Type B pancreatic cell (in vitro differentiated cells): ENCODE measurements around the gene CPS1. TPM values are rescaled to one million over a fixed set of nuclear protein-coding genes. Genes with fewer than 3 reads are reported as not detected.

Experiments
- DNase-seq: peaks from one replicate; pipeline ENCODE4 v3.0.0; 2021; ENCODE audit warnings: mixed read lengths; ENCODE audit not compliant: unreplicated experiment; ENCODE audit errors: extremely low spot score
- H3K27ac Mint-ChIP-seq: 2 replicates; pipeline ENCODE4 v1.8.0; 2021; ENCODE audit warnings: mild to moderate bottlenecking, mixed read lengths
- H3K27me3 Mint-ChIP-seq: 2 replicates; pipeline ENCODE4 v1.8.0; 2021; ENCODE audit warnings: mixed read lengths
- H3K36me3 Mint-ChIP-seq: 2 replicates; pipeline ENCODE4 v1.8.0; 2021; ENCODE audit warnings: mixed read lengths
- H3K4me1 Mint-ChIP-seq: one replicate; pipeline ENCODE4 v1.8.0; 2021; ENCODE audit warnings: mixed read lengths; ENCODE audit not compliant: unreplicated experiment
- H3K4me3 Mint-ChIP-seq: 2 replicates; pipeline ENCODE4 v1.8.0; 2021; ENCODE audit warnings: mild to moderate bottlenecking, mixed read lengths
- H3K9me3 Mint-ChIP-seq: 2 replicates; pipeline ENCODE4 v1.8.0; 2021; ENCODE audit warnings: mixed read lengths
- total RNA-seq: library from RNA; stranded (reverse); gene quantifications from 2 replicates; pipeline ENCODE4 v1.2.1, GENCODE V29; 2021; ENCODE audit warnings: low replicate concordance
- TF ChIP-seq, protein P1 (sequence below): fragments of 200-600 bp; sonication (generic); conservative IDR thresholded peaks from 2 replicates; pipeline ENCODE4 v1.5.0; 2021; ENCODE audit warnings: antibody characterized with exemption, mild to moderate bottlenecking

CPS1 gene
- total RNA-seq, 1 donor from 2014 or later = 33.2 TPM

DNA sequence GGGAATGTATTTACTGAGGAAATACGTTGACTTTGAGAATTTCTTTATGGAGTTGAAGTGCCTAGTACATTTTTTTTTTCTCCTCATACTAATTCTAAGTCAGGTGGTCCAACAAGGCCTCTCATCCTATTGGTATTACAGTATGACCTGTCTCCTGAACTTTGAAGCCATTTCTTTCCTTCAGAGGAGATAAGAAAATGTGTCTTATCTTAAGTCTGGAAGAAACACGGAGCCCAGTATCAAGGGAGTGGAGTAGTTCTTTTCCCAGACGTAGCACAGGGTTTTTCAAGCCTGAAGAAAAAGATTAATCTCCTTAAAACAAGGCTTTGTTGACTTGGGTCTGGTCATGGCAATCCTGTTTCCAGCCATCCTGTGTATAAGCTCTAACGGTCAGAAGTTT is 11.6 kb upstream of the CPS1 start:
- H3K4me3 Mint-ChIP-seq = no peak overlapping the region
- TF ChIP-seq, protein P1, sequence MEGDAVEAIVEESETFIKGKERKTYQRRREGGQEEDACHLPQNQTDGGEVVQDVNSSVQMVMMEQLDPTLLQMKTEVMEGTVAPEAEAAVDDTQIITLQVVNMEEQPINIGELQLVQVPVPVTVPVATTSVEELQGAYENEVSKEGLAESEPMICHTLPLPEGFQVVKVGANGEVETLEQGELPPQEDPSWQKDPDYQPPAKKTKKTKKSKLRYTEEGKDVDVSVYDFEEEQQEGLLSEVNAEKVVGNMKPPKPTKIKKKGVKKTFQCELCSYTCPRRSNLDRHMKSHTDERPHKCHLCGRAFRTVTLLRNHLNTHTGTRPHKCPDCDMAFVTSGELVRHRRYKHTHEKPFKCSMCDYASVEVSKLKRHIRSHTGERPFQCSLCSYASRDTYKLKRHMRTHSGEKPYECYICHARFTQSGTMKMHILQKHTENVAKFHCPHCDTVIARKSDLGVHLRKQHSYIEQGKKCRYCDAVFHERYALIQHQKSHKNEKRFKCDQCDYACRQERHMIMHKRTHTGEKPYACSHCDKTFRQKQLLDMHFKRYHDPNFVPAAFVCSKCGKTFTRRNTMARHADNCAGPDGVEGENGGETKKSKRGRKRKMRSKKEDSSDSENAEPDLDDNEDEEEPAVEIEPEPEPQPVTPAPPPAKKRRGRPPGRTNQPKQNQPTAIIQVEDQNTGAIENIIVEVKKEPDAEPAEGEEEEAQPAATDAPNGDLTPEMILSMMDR = no peak
- no peak overlapping the region for H3K27ac Mint-ChIP-seq
- DNase-seq = no peak
- no peaks in the 10 kb centered on the region for H3K9me3 Mint-ChIP-seq
- peaks cover 9% of the 10 kb centered on the region for H3K27me3 Mint-ChIP-seq
- no peaks in the 10 kb centered on the region for H3K36me3 Mint-ChIP-seq
- peaks cover 8% of the 10 kb centered on the region for H3K4me1 Mint-ChIP-seq

DNA sequence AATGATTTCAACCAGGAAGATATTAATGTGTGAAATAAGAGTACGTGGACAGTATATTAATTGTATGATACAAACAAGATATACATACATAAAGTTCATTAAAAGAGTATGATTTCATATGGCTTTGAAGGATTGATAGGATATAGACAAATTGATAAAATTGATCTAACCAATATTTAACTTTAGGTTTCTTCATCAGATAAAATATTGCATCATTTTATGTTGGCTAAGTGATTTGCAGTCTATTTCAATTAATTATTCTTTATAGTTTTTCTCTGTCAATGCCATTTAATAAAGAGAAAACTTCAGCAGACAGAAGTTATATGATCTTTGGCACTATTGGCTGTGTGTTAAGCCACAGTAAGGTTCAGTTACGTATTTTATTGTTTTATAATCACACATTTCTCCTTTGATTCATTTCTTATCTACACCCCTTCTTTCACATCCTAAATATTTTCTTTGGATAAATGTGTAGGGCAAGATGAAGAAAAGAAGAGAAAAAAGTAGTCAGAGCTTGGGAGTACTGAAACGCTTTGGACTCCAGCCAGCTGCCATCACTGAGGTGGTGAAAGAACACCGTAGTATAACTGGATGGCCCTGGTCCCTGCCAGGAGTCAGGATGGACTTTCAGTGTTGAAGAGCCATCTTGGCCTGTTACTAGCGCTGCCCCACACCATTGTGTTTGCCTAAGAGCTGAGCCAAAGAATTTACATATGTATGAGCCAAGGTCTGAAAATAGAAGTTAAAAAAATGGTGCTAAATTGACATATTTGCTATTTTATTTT is 9.8 kb upstream of the CPS1 start:
- H3K36me3 Mint-ChIP-seq = no peaks in the 10 kb centered on the region
- no peak for DNase-seq
- TF ChIP-seq, protein P1 = no peak
- no peak overlapping the region for H3K4me3 Mint-ChIP-seq
- no peak overlapping the region for H3K27ac Mint-ChIP-seq
- no peaks in the 10 kb centered on the region for H3K9me3 Mint-ChIP-seq
- no peaks in the 10 kb centered on the region for H3K4me1 Mint-ChIP-seq
- peaks cover 16% of the 10 kb centered on the region for H3K27me3 Mint-ChIP-seq

DNA sequence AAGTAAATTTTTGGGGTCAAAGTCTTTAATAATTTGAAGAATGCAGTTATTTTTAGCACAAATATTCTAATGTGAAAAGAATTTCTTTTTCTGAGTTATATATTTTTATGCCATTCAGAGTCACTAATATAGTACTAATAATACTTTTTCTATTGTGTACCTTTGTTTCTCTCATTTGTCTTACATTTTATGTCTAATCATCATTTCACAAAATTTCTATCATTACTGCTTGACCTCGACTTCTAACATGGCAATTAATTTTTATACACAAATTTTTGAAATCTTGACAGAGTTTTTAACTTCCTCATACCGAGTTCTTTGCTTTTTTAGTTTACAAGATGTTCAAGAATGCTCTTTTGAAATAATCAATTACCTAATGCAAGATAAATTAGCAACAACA is 8.4 kb upstream of the CPS1 start:
- Mint-ChIP-seq H3K9me3 (no peaks in the 10 kb centered on the region), H3K4me1 (no peaks in the 10 kb centered on the region), H3K36me3 (no peaks in the 10 kb centered on the region), H3K27ac (no peak overlapping the region), H3K4me3 (no peak overlapping the region), H3K27me3 (peaks cover 20% of the 10 kb centered on the region)
- TF ChIP-seq, protein P1 = no peak
- DNase-seq = no peak

DNA sequence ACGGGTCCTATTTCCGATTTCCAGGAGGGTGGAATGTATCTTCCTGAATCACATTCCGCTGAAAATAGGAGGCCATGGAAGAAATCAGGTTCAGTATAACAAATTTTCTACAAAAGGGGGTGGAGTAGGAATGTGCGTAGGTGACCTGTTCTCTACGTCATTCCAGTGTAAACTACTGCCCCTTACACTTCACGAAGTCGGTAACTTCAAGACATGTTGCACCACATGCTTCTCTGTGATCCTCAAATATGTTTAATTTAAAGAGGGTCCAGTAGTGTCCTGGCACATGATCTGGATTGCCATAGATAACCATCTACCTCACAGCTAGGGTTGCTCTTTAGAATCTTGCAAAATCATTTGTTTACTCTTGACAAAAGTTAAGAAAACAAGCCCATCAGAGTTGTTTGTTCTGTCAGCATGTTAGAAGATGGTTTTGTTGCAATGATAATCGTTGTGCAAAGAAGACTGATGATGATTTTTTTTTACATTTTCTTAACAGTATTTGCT is 7.5 kb upstream of the CPS1 start:
- Mint-ChIP-seq H3K36me3 (no peaks in the 10 kb centered on the region), H3K27ac (no peak overlapping the region), H3K27me3 (peaks cover 22% of the 10 kb centered on the region), H3K9me3 (no peaks in the 10 kb centered on the region), H3K4me3 (no peak overlapping the region), H3K4me1 (no peaks in the 10 kb centered on the region)
- DNase-seq = no peak
- TF ChIP-seq, protein P1 = no peak

DNA sequence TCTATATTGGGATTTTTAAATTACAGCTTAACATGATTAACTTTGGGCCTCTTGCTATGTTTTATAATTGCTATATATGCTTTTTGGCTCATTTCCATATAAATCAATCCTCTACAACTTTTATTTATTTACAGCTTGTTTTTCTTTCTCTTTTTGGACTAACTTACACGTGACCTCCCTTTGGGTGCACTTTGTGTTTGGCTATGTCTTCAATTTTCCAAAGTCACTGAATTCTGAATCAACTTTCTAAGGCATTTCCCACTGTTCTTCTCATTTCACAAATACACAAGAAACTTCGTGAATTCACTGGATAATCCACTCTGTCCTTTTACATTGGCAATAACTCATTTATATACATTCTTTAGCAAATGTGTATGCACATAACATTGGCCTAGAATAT is 5.4 kb upstream of the CPS1 start:
- H3K4me3 Mint-ChIP-seq = no peak overlapping the region
- no peaks in the 10 kb centered on the region for H3K36me3 Mint-ChIP-seq
- H3K27me3 Mint-ChIP-seq = peaks cover 21% of the 10 kb centered on the region
- H3K9me3 Mint-ChIP-seq = no peaks in the 10 kb centered on the region
- TF ChIP-seq, protein P1 = no peak
- no peaks in the 10 kb centered on the region for H3K4me1 Mint-ChIP-seq
- no peak for DNase-seq
- no peak overlapping the region for H3K27ac Mint-ChIP-seq
